A549 (cell line): ENCODE results near the gene RNF112.

ENCODE experiments used
- EP300 ChIP-seq, 2 experiments: fragments of >200 bp; sonication (Bioruptor Twin); formaldehyde crosslinking; IDR thresholded peaks; 2 replicates in 1 of 2; 3 replicates in 1 of 2; pipeline ENCODE4 v1.6.1; 2016 to 2017
- JUN ChIP-seq, 2 experiments: fragments of >200 bp; sonication (Bioruptor Twin); formaldehyde crosslinking; IDR thresholded peaks; 2 replicates in 1 of 2; 3 replicates in 1 of 2; pipeline ENCODE4 v1.6.1; 2016 to 2017
- TF ChIP-seq, protein P1 (sequence below): fragments of >200 bp; sonication (Bioruptor Twin); formaldehyde crosslinking; IDR thresholded peaks from 3 replicates; pipeline ENCODE4 v1.5.1; 2016

GRCh38 chr17:19369107-19369778 lies 41.8 kb upstream of the RNF112 start:
- TF ChIP-seq JUN (IDR thresholded peaks at IDR 0.05) (no peak), EP300 (IDR thresholded peaks at IDR 0.05) (no peak)
- TF ChIP-seq, protein P1, sequence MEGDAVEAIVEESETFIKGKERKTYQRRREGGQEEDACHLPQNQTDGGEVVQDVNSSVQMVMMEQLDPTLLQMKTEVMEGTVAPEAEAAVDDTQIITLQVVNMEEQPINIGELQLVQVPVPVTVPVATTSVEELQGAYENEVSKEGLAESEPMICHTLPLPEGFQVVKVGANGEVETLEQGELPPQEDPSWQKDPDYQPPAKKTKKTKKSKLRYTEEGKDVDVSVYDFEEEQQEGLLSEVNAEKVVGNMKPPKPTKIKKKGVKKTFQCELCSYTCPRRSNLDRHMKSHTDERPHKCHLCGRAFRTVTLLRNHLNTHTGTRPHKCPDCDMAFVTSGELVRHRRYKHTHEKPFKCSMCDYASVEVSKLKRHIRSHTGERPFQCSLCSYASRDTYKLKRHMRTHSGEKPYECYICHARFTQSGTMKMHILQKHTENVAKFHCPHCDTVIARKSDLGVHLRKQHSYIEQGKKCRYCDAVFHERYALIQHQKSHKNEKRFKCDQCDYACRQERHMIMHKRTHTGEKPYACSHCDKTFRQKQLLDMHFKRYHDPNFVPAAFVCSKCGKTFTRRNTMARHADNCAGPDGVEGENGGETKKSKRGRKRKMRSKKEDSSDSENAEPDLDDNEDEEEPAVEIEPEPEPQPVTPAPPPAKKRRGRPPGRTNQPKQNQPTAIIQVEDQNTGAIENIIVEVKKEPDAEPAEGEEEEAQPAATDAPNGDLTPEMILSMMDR: no peak
